Measurements from ENCODE around the gene OXLD1.
"Not testable (repeated sequence)": the region's sequence is repeated elsewhere in the genome, so short reads cannot be mapped to it uniquely, and the experiment has no call there.

Gene OXLD1

DNA sequence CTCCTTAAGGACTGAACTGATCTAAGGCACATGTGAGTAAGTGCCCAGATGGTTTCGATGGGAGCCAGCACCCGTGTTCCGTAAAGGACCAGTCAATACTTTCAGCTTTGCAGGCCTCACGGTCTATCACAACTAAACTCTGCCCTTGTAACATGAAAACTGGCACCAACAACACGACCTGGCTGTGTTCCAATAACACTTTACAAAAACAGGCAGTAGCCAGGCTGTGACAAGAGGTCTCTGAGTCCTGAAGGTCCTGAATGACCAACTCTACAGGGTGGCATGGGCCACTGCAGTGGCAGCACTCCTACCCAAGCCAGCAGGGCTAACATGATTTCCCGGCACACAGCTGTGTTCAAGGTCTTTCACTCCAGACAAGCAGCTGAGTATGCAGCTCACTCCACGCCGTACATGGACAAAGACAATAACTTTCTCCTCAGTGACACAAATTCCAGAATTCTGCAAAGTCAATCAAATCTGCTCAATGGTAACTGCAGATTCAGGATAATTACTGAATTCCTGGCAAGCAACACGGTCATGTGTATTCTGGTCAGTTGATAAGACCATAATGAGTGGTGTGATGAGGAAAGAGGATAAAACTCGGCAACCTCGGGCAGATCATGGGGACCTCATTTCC lies 44.8 kb downstream of the OXLD1 start:
- no peaks in the 10 kb centered on the region for H3K27me3 ChIP-seq (replicated peaks; ENCODE audit: control insufficient read depth, insufficient read depth, low read length)
- H3K4me3 ChIP-seq (ENCODE audit: low read length) = no peak overlapping the region
- no peak for DNase-seq (ENCODE audit: low read depth)
- H3K9ac ChIP-seq (ENCODE audit: low read length) = no peak overlapping the region
- peaks cover 76% of the 10 kb centered on the region for H3K36me3 ChIP-seq (ENCODE audit: control insufficient read depth, insufficient read depth, low read length, severe bottlenecking)
- H3K9me3 ChIP-seq (ENCODE audit: control insufficient read depth, low read length) = no peaks in the 10 kb centered on the region
- peaks cover 12% of the 10 kb centered on the region for H3K4me1 ChIP-seq (ENCODE audit: control insufficient read depth, insufficient read depth, low read length)

DNA sequence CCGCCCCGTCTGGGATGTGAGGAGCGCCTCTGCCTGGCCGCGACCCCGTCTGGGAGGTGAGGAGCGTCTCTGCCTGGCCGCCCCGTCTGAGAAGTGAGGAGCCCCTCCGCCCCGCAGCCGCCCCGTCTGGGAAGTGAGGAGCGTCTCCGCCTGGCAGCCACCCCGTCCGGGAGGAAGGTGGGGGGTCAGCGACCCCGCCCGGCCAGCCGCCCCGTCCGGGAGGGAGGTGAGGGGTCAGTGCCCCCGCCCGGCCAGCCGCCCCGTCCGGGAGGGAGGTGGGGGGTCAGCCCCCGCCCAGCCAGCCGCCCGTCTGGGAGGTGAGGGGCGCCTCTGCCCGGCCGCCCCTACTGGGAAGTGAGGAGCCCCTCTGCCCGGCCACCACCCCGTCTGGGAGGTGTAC lies 48.1 kb downstream of the OXLD1 start:
- H3K9ac ChIP-seq (ENCODE audit: low read length); H3K27me3 ChIP-seq (replicated peaks; ENCODE audit: control insufficient read depth, insufficient read depth, low read length); H3K4me3 ChIP-seq (ENCODE audit: low read length); H3K9me3 ChIP-seq (ENCODE audit: control insufficient read depth, low read length); DNase-seq (ENCODE audit: low read depth): not testable (repeated sequence)
- peaks cover 36% of the 10 kb centered on the region for H3K4me1 ChIP-seq (ENCODE audit: control insufficient read depth, insufficient read depth, low read length)
- H3K36me3 ChIP-seq (ENCODE audit: control insufficient read depth, insufficient read depth, low read length, severe bottlenecking) = peaks cover 58% of the 10 kb centered on the region

DNA sequence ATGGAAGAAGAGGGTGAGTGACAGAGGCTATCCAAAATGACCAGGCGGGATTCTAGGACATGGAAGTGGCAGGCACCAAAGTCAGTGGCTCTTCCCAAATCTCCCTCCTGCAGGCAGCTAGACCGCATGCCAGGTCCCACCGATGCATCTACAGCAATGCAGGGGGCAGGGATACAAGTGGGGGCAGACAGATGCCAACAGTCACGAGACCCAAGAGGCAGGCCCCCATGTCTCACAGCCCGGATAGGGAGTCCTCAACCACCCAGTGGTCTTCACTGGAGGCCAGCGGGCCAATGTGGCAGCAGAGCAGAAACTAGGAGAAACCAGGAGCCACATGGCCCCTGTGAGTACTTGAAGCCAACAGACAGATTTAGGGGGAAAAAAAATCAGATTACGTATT lies 49.5 kb downstream of the OXLD1 start:
- Histone ChIP-seq H3K36me3 (ENCODE audit: control insufficient read depth, insufficient read depth, low read length, severe bottlenecking) (peaks cover 61% of the 10 kb centered on the region), H3K4me1 (ENCODE audit: control insufficient read depth, insufficient read depth, low read length) (peaks cover 34% of the 10 kb centered on the region), H3K9me3 (ENCODE audit: control insufficient read depth, low read length) (no peaks in the 10 kb centered on the region), H3K4me3 (ENCODE audit: low read length) (no peak overlapping the region), H3K9ac (ENCODE audit: low read length) (no peak overlapping the region), H3K27me3 (replicated peaks; ENCODE audit: control insufficient read depth, insufficient read depth, low read length) (no peaks in the 10 kb centered on the region)
- DNase-seq (ENCODE audit: low read depth) = no peak

DNA sequence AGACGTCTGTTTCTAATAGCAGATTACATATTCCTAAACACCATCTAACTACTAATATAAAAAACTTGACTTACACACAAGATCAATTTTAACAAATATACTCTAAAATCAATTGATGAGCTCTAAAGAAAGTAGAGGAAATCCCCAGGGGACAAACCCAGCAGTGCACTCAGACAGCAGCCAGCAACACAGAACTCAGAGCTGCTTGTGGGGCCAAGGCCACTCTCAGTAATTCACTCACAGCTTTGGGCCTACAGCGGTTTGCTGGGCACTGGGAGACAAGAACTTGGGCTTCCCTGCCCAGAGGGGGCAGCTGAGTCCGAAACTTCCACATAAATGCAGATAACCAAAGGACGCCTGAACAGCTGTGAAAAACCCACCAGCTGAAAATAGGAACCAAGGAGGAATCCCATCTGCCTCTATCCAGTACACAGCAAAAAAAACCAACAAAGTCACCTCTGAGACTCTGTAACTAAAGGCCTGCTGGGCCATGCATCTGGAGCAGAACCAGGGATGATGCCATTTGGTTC lies 50.9 kb downstream of the OXLD1 start:
- no peaks in the 10 kb centered on the region for H3K9me3 ChIP-seq (ENCODE audit: control insufficient read depth, low read length)
- no peak overlapping the region for H3K9ac ChIP-seq (ENCODE audit: low read length)
- no peak overlapping the region for H3K4me3 ChIP-seq (ENCODE audit: low read length)
- H3K4me1 ChIP-seq (ENCODE audit: control insufficient read depth, insufficient read depth, low read length) = peaks cover 25% of the 10 kb centered on the region
- no peaks in the 10 kb centered on the region for H3K27me3 ChIP-seq (replicated peaks; ENCODE audit: control insufficient read depth, insufficient read depth, low read length)
- DNase-seq (ENCODE audit: low read depth) = no peak
- peaks cover 54% of the 10 kb centered on the region for H3K36me3 ChIP-seq (ENCODE audit: control insufficient read depth, insufficient read depth, low read length, severe bottlenecking)

All from adipocyte (in vitro differentiated cells).